ENCODE data around the gene KIF5C.

Gene KIF5C

GRCh38 chr2:148988337-148988736 lies 113.3 kb downstream of the KIF5C start:
- TF ChIP-seq POLR2A (IDR thresholded peaks at IDR 0.05; ENCODE audit: low read depth, low read length) = no peak
- DNase-seq (ENCODE audit: insufficient read length, low spot score) (no peak), FAIRE-seq (no peak)

GRCh38 chr2:148989882-148990493 lies 115.0 kb downstream of the KIF5C start:
- TF ChIP-seq POLR2A (IDR thresholded peaks at IDR 0.05; ENCODE audit: low read depth, low read length) = no peak
- peak; percentile 89 for FAIRE-seq
- DNase-seq (ENCODE audit: insufficient read length, low spot score) = peak; percentile 34

- FAIRE-seq = no peak
- no peak for DNase-seq (ENCODE audit: insufficient read length, low spot score)
- no peak for TF ChIP-seq POLR2A (IDR thresholded peaks at IDR 0.05; ENCODE audit: low read depth, low read length)
Observed at GRCh38 chr2:148990968-148991367, 115.9 kb downstream of the KIF5C start.

GRCh38 chr2:148992448-148992847 lies 117.4 kb downstream of the KIF5C start:
- TF ChIP-seq POLR2A (IDR thresholded peaks at IDR 0.05; ENCODE audit: low read depth, low read length) = no peak
- no peak for FAIRE-seq
- DNase-seq (ENCODE audit: insufficient read length, low spot score) = no peak

- DNase-seq (ENCODE audit: insufficient read length, low spot score) = no peak
- no peak for TF ChIP-seq POLR2A (IDR thresholded peaks at IDR 0.05; ENCODE audit: low read depth, low read length)
- FAIRE-seq = no peak
Observed at GRCh38 chr2:148993351-148993750, 118.3 kb downstream of the KIF5C start.

- no peak for TF ChIP-seq POLR2A (IDR thresholded peaks at IDR 0.05; ENCODE audit: low read depth, low read length)
- DNase-seq (ENCODE audit: insufficient read length, low spot score) (no peak), FAIRE-seq (no peak)
Observed at GRCh38 chr2:148994341-148994740, 119.3 kb downstream of the KIF5C start.

- no peak for FAIRE-seq
- no peak for TF ChIP-seq POLR2A (IDR thresholded peaks at IDR 0.05; ENCODE audit: low read depth, low read length)
- no peak for DNase-seq (ENCODE audit: insufficient read length, low spot score)
Observed at GRCh38 chr2:148996805-148997204, 121.8 kb downstream of the KIF5C start.

GRCh38 chr2:148998165-148998830 lies 123.3 kb downstream of the KIF5C start:
- DNase-seq (ENCODE audit: insufficient read length, low spot score) (no peak), FAIRE-seq (no peak)
- no peak for TF ChIP-seq POLR2A (IDR thresholded peaks at IDR 0.05; ENCODE audit: low read depth, low read length)

- DNase-seq (ENCODE audit: insufficient read length, low spot score) = no peak
Observed at GRCh38 chr2:148998831-148999200, 123.8 kb downstream of the KIF5C start.

GRCh38 chr2:148999451-148999921 lies 124.5 kb downstream of the KIF5C start:
- FAIRE-seq (no peak), DNase-seq (ENCODE audit: insufficient read length, low spot score) (no peak)
- no peak for TF ChIP-seq POLR2A (IDR thresholded peaks at IDR 0.05; ENCODE audit: low read depth, low read length)

More at GRCh38 chr2:148998831-148999200, 123.8 kb downstream of the KIF5C start:
- no peak for FAIRE-seq
- no peak for TF ChIP-seq POLR2A (IDR thresholded peaks at IDR 0.05; ENCODE audit: low read depth, low read length)

- no peak for TF ChIP-seq POLR2A (IDR thresholded peaks at IDR 0.05; ENCODE audit: low read depth, low read length)
- DNase-seq (ENCODE audit: insufficient read length, low spot score) (no peak), FAIRE-seq (no peak)
Observed at GRCh38 chr2:149000158-149000938, 125.3 kb downstream of the KIF5C start.

GRCh38 chr2:149001496-149001895 lies 126.5 kb downstream of the KIF5C start:
- no peak for TF ChIP-seq POLR2A (IDR thresholded peaks at IDR 0.05; ENCODE audit: low read depth, low read length)
- FAIRE-seq (no peak), DNase-seq (ENCODE audit: insufficient read length, low spot score) (no peak)

- FAIRE-seq (no peak), DNase-seq (ENCODE audit: insufficient read length, low spot score) (no peak)
- no peak for TF ChIP-seq POLR2A (IDR thresholded peaks at IDR 0.05; ENCODE audit: low read depth, low read length)
Observed at GRCh38 chr2:149002378-149002890, 127.4 kb downstream of the KIF5C start.
